ENCODE data around the gene FXYD1.

DNA sequence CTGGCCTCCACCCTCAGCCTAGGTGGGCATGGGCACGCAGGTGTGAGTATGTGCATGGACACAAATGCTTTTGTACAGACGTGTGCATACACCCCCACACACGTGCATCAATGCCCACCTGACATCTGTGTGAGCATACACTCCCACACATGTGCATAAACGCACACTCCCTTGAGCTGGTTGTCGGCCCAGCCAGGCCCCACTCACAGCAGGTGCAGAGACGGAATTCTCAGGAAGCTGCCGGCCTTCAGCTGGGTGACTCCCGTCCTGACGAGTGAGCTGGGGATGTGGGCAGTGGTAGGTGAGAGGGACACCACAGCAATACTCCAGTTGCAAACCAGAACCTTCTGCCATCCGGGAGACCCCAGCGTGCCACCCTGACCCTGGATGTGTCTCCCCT lies 4.8 kb upstream of the FXYD1 start:
- TF ChIP-seq, protein P1, sequence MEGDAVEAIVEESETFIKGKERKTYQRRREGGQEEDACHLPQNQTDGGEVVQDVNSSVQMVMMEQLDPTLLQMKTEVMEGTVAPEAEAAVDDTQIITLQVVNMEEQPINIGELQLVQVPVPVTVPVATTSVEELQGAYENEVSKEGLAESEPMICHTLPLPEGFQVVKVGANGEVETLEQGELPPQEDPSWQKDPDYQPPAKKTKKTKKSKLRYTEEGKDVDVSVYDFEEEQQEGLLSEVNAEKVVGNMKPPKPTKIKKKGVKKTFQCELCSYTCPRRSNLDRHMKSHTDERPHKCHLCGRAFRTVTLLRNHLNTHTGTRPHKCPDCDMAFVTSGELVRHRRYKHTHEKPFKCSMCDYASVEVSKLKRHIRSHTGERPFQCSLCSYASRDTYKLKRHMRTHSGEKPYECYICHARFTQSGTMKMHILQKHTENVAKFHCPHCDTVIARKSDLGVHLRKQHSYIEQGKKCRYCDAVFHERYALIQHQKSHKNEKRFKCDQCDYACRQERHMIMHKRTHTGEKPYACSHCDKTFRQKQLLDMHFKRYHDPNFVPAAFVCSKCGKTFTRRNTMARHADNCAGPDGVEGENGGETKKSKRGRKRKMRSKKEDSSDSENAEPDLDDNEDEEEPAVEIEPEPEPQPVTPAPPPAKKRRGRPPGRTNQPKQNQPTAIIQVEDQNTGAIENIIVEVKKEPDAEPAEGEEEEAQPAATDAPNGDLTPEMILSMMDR (IDR thresholded peaks at IDR 0.05): no peak
- no peak for TF ChIP-seq ZFX (IDR thresholded peaks at IDR 0.05; ENCODE audit: borderline replicate concordance)

Data from 22Rv1 (cell line).